Kidney (tissue), 14 donors: Measurements from ENCODE around the gene ACTR8. TPM values are rescaled to one million over a fixed set of nuclear protein-coding genes. Genes with fewer than 3 reads are reported as not detected.

Source experiments
- DNase-seq, 5 donors: peaks; one replicate each; pipeline ENCODE4 v3.0.0-alpha.2; 2013 to 2020
- FAIRE-seq: peaks from 2 replicates; lab custom pipeline; 2012; peaks lifted over from hg19 to GRCh38; lab: Jason Lieb, UNC
- H3K27ac ChIP-seq, 2 donors: one replicate each; pipeline ENCODE4 v1.7.0; 2013; ENCODE audit warnings: low read depth in 2 of 2, low read length in 2 of 2, inconsistent platforms in 1 of 2
- H3K27me3 ChIP-seq: one replicate; pipeline ENCODE4 v1.7.1; 2013; ENCODE audit warnings: low read length, inconsistent platforms; ENCODE audit not compliant: control insufficient read depth, insufficient read depth
- H3K36me3 ChIP-seq, 3 donors: one replicate each; pipeline versions ENCODE4 v1.7.0 to v1.7.1; 2013; ENCODE audit warnings: low read length in 3 of 3, control low read depth in 1 of 3, inconsistent platforms in 1 of 3; ENCODE audit not compliant: insufficient read depth in 3 of 3, control insufficient read depth in 2 of 3
- H3K4me1 ChIP-seq, 3 donors: one replicate each; pipeline versions ENCODE4 v1.7.0 to v1.7.1; 2013; ENCODE audit warnings: low read length in 3 of 3, inconsistent platforms in 1 of 3, low read depth in 1 of 3; ENCODE audit not compliant: control insufficient read depth in 2 of 3, insufficient read depth in 2 of 3
- H3K4me3 ChIP-seq, 3 donors: one replicate each; pipeline versions ENCODE4 v1.7.0 to v1.8.1; 2013; ENCODE audit warnings: low read length in 3 of 3, control low read depth in 1 of 3, inconsistent platforms in 1 of 3
- H3K9ac ChIP-seq, 3 donors: one replicate each; pipeline versions ENCODE4 v1.7.0 to v1.7.1; 2013; ENCODE audit warnings: low read length in 3 of 3, control low read depth in 1 of 3, inconsistent platforms in 1 of 3
- H3K9me3 ChIP-seq, 3 donors: one replicate each; pipeline versions ENCODE4 v1.7.0 to v1.7.1; 2013; ENCODE audit warnings: low read length in 3 of 3, control low read depth in 1 of 3, inconsistent platforms in 1 of 3; ENCODE audit not compliant: control insufficient read depth in 2 of 3, insufficient read depth in 1 of 3
- intact Hi-C: fragments of 100-400 bp; cut with DNase I; formaldehyde crosslinking; loops from one replicate; pipeline ENCODE4 v1.11.1; 2022
- polyA plus RNA-seq: library from polyadenylated mRNA; stranded (reverse); fragments of 350-450 nt; fragmentation: Illumina TruSeq; extraction: RNeasy Lipid Tissue Mini Kit (QIAGEN cat#74804); gene quantifications from one replicate; pipeline ENCODE4 v1.2.3, GENCODE V29; 2014; ENCODE audit warnings: low read depth, low replicate concordance; ENCODE audit not compliant: insufficient read depth
- total RNA-seq: library from RNA; stranded (reverse); fragmentation: NEBNext Ultra II Directional; extraction: Animal tissue kit (Norgen Biotek cat#: 25700); gene quantifications from one replicate; pipeline ENCODE4 v1.2.1, GENCODE V29; 2021
- TF ChIP-seq, protein P1 (sequence below): IDR thresholded peaks from 3 replicates; pipeline ENCODE4 v1.5.1; 2012; ENCODE audit warnings: mild to moderate bottlenecking, moderate library complexity, borderline replicate concordance; ENCODE audit not compliant: insufficient read depth; ENCODE audit errors: extremely low read depth
- donor health status: control.
- donor health status: control.
- donor health status: control.
- donor health status: control.
- donor health status: control.
- donor health status: DM: yes; HTN: yes; CAD: no.
- donor health status: Normal renal cell carcinoma (clear cell type).

ACTR8 gene
- total and polyA plus RNA-seq, 2 donors from 2014 or later: 20.4 to 29.6 TPM

DNA sequence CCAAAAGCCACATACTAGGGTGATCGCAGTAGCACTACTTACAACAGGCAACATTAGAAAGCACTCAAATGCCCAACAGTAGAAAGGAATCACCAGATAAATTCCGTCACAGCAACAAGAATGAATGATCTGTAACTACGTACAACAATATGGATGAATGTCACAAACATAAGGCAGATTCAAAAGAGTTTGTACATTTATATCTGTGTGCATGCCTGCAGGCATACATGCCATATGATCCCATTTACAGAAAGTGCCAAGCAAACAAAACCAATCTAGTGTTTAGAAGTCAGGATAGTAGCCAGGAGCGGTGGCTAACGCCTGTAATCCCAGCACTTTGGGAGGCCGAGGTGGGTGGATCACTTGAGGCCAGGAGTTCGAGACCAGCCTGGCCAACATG lies 32.0 kb downstream of the ACTR8 start:
- intact Hi-C loops: no loop called here
- H3K27ac ChIP-seq: no peak overlapping the region
- TF ChIP-seq, protein P1, sequence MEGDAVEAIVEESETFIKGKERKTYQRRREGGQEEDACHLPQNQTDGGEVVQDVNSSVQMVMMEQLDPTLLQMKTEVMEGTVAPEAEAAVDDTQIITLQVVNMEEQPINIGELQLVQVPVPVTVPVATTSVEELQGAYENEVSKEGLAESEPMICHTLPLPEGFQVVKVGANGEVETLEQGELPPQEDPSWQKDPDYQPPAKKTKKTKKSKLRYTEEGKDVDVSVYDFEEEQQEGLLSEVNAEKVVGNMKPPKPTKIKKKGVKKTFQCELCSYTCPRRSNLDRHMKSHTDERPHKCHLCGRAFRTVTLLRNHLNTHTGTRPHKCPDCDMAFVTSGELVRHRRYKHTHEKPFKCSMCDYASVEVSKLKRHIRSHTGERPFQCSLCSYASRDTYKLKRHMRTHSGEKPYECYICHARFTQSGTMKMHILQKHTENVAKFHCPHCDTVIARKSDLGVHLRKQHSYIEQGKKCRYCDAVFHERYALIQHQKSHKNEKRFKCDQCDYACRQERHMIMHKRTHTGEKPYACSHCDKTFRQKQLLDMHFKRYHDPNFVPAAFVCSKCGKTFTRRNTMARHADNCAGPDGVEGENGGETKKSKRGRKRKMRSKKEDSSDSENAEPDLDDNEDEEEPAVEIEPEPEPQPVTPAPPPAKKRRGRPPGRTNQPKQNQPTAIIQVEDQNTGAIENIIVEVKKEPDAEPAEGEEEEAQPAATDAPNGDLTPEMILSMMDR: no peak
- H3K4me1 ChIP-seq: peaks cover 0 to 7% (median 0%) of the 10 kb centered on the region in 3 donors
- FAIRE-seq: no peak
- H3K9me3 ChIP-seq: no peaks in the 10 kb centered on the region
- no peak for DNase-seq
- peaks cover 0 to 2% (median 0%) of the 10 kb centered on the region in 3 donors for H3K36me3 ChIP-seq
- H3K9ac ChIP-seq: no peak overlapping the region
- H3K4me3 ChIP-seq: no peak overlapping the region
- peaks cover 7% of the 10 kb centered on the region for H3K27me3 ChIP-seq

DNA sequence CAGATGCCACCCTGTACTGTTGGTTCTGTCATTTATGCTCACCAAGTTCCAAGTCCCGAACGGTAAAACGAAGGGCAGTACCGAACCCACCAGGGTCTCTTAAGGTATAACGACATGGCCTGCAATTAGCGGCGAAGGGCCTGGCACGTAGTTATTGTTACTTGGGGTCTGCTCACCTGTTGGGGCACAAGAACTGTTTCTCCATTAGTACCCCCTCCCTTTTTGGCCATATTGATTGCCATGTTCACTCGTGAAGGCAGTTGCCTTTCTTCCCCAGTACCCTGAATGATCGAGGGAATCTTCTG lies 35.1 kb downstream of the ACTR8 start:
- intact Hi-C loops: no loop called here

DNA sequence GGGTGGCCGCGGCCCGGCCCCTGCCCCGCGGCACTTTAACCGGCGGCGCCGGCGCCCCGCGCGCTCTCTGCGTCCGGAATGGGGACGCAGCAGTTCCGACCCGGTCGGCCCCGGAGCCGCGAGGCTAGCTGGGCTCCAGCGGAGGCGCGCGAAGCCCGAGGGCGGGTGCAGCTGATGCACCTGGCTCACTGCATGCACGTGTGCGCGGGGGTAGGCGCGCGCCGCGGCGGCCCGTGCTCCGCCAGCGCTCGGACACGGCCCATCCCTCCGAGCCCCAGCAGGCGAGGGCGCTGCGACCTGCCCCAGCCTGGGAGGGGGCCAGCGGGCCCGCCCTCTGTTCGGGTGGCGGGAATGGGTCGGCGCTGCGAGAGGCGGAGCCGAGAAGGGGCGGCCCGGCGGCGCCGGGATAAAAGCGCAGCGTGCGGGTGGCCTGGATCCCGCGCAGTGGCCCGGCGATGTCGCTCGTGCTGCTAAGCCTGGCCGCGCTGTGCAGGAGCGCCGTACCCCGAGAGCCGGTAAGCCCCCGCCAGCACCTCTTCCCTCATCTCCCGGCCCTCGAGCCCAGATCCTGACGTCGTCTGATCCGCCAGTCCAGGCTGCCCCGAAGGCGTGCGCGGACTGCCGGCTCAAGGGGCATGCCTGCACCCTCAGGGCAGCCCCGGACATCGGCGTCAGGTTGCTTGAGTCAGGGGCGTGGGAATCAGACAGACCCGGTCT lies 35.7 kb downstream of the ACTR8 start, which contains the start of the genes CHDH and IL17RB:
CHDH (minus strand) TSS at position 286 of the 717 bp plus-strand sequence. CDS start 22,411 bp downstream, outside the sequence.
IL17RB (plus strand) TSS at position 435 of the 717 bp plus-strand sequence; CDS start at position 456, 21 bp downstream.
- Histone ChIP-seq H3K4me3 (peak within 1 kb of the TSS; percentile 65 to 79 (median 69)), H3K9me3 (no peaks in the 10 kb centered on the region), H3K36me3 (no peaks in the 10 kb centered on the region), H3K27ac (peak within 1 kb of the TSS; percentile 94 to 95), H3K27me3 (peaks cover 7% of the 10 kb centered on the region), H3K9ac (peak within 1 kb of the TSS in 2 of 3 donors; percentile 63 to 77), H3K4me1 (peaks cover 0 to 14% (median 14%) of the 10 kb centered on the region in 3 donors)
- FAIRE-seq: no peak
- intact Hi-C loops: no loop called here
- TF ChIP-seq, protein P1: no peak
- peak; percentile 69 to 86 (median 74) for DNase-seq

More for the DNA sequence above, 35.1 kb downstream of the ACTR8 start:
- DNase-seq (no peak), FAIRE-seq (no peak)
- peaks cover 0 to 14% (median 11%) of the 10 kb centered on the region in 3 donors for H3K4me1 ChIP-seq
- no peaks in the 10 kb centered on the region for H3K9me3 ChIP-seq
- peak overlapping the region; percentile 16 to 79 (median 43) for H3K4me3 ChIP-seq
- H3K27me3 ChIP-seq: peaks cover 7% of the 10 kb centered on the region
- no peaks in the 10 kb centered on the region for H3K36me3 ChIP-seq
- peak overlapping the region in 1 of 2 donors; percentile 44 for H3K27ac ChIP-seq
- TF ChIP-seq, protein P1: no peak
- H3K9ac ChIP-seq: peak overlapping the region in 2 of 3 donors; percentile 26 to 77
